HepG2 (cell line): Measurements from ENCODE around the gene APOC1. TPM values are rescaled to one million over a fixed set of nuclear protein-coding genes. Genes with fewer than 3 reads are reported as not detected.

Experiments
- ETS1 ChIP-seq: sonication (generic); formaldehyde crosslinking; IDR thresholded peaks from 2 replicates; pipeline ENCODE4 v1.4.0; 2020; ENCODE audit warnings: missing genetic modification reagents
- FOSL2 ChIP-seq: sonication (generic); formaldehyde crosslinking; IDR thresholded peaks from 2 replicates; pipeline ENCODE4 v1.4.0; 2020; ENCODE audit warnings: missing genetic modification reagents
- HBP1 ChIP-seq: IDR thresholded peaks from 2 replicates; pipeline ENCODE4 v1.6.1; 2016; ENCODE audit warnings: low read depth, control low read depth
- NFRKB ChIP-seq: fragments of 450-650 bp; IDR thresholded peaks from 2 replicates; pipeline ENCODE4 v1.6.1; 2017
- PHF21A ChIP-seq: sonication (generic); formaldehyde crosslinking; IDR thresholded peaks from 2 replicates; pipeline ENCODE4 v1.5.0; 2020; ENCODE audit warnings: mild to moderate bottlenecking, missing genetic modification reagents
- RFX1 ChIP-seq: fragments of 450-650 bp; IDR thresholded peaks from 2 replicates; pipeline ENCODE4 v1.6.1; 2017
- TBP ChIP-seq: sonication (generic); formaldehyde crosslinking; IDR thresholded peaks from 2 replicates; pipeline ENCODE4 v1.5.0; 2020; ENCODE audit warnings: missing genetic modification reagents
- ZFP90 ChIP-seq: sonication (generic); formaldehyde crosslinking; IDR thresholded peaks from 2 replicates; pipeline ENCODE4 v1.8.0; 2022; ENCODE audit warnings: missing genetic modification reagents, mild to moderate bottlenecking, inconsistent platforms, borderline replicate concordance
- ZFYVE20 ChIP-seq: sonication (generic); formaldehyde crosslinking; IDR thresholded peaks from 2 replicates; pipeline ENCODE4 v1.8.0; 2023; ENCODE audit warnings: low read depth, mild to moderate bottlenecking, moderate library complexity, missing genetic modification reagents, borderline replicate concordance
- ZNF570 ChIP-seq: sonication (generic); formaldehyde crosslinking; IDR thresholded peaks from 2 replicates; pipeline ENCODE4 v1.4.0; 2020; ENCODE audit warnings: mild to moderate bottlenecking, missing genetic modification reagents, borderline replicate concordance
- ZNF605 ChIP-seq: sonication (generic); formaldehyde crosslinking; IDR thresholded peaks from 2 replicates; pipeline ENCODE4 v1.8.0; 2022; ENCODE audit warnings: mild to moderate bottlenecking, missing genetic modification reagents
- ZNF670 ChIP-seq: sonication (generic); formaldehyde crosslinking; IDR thresholded peaks from 2 replicates; pipeline ENCODE4 v1.8.0; 2022; ENCODE audit warnings: mild to moderate bottlenecking, missing genetic modification reagents, borderline replicate concordance
- polyA plus RNA-seq, 8 experiments: library from polyadenylated mRNA; depleted of rRNA in 3 of 8; stranded (reverse) in 7 of 8; unstranded in 1 of 8; fragments of >200 nt; fragmentation: Illumina TruSeq in 4 of 8; extraction: Trizol in 4 of 8; gene quantifications; 2 replicates each; pipeline versions ENCODE4 v1.2.1 to v1.2.3, GENCODE V29; 2011 to 2016; ENCODE audit warnings: low read depth in 4 of 8, missing spikeins in 1 of 8, mixed read lengths in 1 of 8; ENCODE audit not compliant: insufficient read depth in 1 of 8
- total RNA-seq, 5 experiments: library from RNA; depleted of rRNA; stranded (reverse); fragments of >200 nt; fragmentation: Illumina TruSeq; extraction: Trizol; gene quantifications; 2 replicates each; pipeline ENCODE4 v1.2.3, GENCODE V29; 2016; ENCODE audit warnings: low read depth in 1 of 5
- TF ChIP-seq, protein P1 (sequence below): sonication (generic); formaldehyde crosslinking; IDR thresholded peaks from 2 replicates; pipeline ENCODE4 v1.4.0; 2020; ENCODE audit warnings: mild to moderate bottlenecking, missing genetic modification reagents, borderline replicate concordance
- TF ChIP-seq, protein P2 (sequence below): IDR thresholded peaks from 2 replicates; pipeline ENCODE4 v1.6.1; 2012; ENCODE audit warnings: low read length, improper control_type of control experiment
- TF ChIP-seq, protein P3 (sequence below): sonication (generic); formaldehyde crosslinking; IDR thresholded peaks from 2 replicates; pipeline ENCODE4 v1.5.1; 2020; ENCODE audit warnings: mild to moderate bottlenecking, missing genetic modification reagents, moderate library complexity
- TF ChIP-seq, protein P4 (sequence below): sonication (generic); formaldehyde crosslinking; IDR thresholded peaks from 2 replicates; pipeline ENCODE4 v1.8.0; 2022; ENCODE audit warnings: mild to moderate bottlenecking, missing genetic modification reagents; ENCODE audit not compliant: insufficient replicate concordance
- TF ChIP-seq, protein P5 (sequence below): sonication (generic); formaldehyde crosslinking; IDR thresholded peaks from 2 replicates; pipeline ENCODE4 v1.4.0; 2020; ENCODE audit warnings: mild to moderate bottlenecking, missing genetic modification reagents

Gene APOC1
- total and polyA plus RNA-seq, 2 of the 13 experiments (the other 11 are each of a cell fraction or from before 2014, with no cell fraction given): 600 to 1,235 TPM

GRCh38 chr19:44903602-44904425 lies 10.6 kb upstream of the APOC1 start (continued):
- TF ChIP-seq, protein P1, sequence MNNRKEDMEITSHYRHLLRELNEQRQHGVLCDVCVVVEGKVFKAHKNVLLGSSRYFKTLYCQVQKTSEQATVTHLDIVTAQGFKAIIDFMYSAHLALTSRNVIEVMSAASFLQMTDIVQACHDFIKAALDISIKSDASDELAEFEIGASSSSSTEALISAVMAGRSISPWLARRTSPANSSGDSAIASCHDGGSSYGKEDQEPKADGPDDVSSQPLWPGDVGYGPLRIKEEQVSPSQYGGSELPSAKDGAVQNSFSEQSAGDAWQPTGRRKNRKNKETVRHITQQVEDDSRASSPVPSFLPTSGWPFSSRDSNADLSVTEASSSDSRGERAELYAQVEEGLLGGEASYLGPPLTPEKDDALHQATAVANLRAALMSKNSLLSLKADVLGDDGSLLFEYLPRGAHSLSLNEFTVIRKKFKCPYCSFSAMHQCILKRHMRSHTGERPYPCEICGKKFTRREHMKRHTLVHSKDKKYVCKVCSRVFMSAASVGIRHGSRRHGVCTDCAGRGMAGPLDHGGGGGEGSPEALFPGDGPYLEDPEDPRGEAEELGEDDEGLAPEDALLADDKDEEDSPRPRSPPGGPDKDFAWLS: 0 out of 2 replicates have a peak, but pooled peaks have one; percentile 70
- TF ChIP-seq, protein P2, sequence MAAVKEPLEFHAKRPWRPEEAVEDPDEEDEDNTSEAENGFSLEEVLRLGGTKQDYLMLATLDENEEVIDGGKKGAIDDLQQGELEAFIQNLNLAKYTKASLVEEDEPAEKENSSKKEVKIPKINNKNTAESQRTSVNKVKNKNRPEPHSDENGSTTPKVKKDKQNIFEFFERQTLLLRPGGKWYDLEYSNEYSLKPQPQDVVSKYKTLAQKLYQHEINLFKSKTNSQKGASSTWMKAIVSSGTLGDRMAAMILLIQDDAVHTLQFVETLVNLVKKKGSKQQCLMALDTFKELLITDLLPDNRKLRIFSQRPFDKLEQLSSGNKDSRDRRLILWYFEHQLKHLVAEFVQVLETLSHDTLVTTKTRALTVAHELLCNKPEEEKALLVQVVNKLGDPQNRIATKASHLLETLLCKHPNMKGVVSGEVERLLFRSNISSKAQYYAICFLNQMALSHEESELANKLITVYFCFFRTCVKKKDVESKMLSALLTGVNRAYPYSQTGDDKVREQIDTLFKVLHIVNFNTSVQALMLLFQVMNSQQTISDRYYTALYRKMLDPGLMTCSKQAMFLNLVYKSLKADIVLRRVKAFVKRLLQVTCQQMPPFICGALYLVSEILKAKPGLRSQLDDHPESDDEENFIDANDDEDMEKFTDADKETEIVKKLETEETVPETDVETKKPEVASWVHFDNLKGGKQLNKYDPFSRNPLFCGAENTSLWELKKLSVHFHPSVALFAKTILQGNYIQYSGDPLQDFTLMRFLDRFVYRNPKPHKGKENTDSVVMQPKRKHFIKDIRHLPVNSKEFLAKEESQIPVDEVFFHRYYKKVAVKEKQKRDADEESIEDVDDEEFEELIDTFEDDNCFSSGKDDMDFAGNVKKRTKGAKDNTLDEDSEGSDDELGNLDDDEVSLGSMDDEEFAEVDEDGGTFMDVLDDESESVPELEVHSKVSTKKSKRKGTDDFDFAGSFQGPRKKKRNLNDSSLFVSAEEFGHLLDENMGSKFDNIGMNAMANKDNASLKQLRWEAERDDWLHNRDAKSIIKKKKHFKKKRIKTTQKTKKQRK: no peak
- TF ChIP-seq NFRKB (no peak), PHF21A (CRISPR knock-in tag) (peak; percentile 62; the same call in 1 of the 2 replicates), HBP1 (peak; percentile 56; the same call in 1 of the 2 replicates), TBP (CRISPR knock-in tag) (no peak), ZNF670 (peak; percentile 88; the same call in 1 of the 2 replicates), ZNF570 (CRISPR knock-in tag) (no peak), RFX1 (no peak), ZFYVE20 (CRISPR knock-in tag) (no peak), FOSL2 (peak; percentile 70), ETS1 (CRISPR knock-in tag) (no peak), ZNF605 (peak; percentile 66), ZFP90 (CRISPR knock-in tag) (peak; percentile 40)
- TF ChIP-seq, protein P3, sequence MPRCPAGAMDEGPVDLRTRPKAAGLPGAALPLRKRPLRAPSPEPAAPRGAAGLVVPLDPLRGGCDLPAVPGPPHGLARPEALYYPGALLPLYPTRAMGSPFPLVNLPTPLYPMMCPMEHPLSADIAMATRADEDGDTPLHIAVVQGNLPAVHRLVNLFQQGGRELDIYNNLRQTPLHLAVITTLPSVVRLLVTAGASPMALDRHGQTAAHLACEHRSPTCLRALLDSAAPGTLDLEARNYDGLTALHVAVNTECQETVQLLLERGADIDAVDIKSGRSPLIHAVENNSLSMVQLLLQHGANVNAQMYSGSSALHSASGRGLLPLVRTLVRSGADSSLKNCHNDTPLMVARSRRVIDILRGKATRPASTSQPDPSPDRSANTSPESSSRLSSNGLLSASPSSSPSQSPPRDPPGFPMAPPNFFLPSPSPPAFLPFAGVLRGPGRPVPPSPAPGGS: no peak
- TF ChIP-seq, protein P4, sequence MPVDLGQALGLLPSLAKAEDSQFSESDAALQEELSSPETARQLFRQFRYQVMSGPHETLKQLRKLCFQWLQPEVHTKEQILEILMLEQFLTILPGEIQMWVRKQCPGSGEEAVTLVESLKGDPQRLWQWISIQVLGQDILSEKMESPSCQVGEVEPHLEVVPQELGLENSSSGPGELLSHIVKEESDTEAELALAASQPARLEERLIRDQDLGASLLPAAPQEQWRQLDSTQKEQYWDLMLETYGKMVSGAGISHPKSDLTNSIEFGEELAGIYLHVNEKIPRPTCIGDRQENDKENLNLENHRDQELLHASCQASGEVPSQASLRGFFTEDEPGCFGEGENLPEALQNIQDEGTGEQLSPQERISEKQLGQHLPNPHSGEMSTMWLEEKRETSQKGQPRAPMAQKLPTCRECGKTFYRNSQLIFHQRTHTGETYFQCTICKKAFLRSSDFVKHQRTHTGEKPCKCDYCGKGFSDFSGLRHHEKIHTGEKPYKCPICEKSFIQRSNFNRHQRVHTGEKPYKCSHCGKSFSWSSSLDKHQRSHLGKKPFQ (CRISPR knock-in tag): peak; percentile 85
- TF ChIP-seq, protein P5, sequence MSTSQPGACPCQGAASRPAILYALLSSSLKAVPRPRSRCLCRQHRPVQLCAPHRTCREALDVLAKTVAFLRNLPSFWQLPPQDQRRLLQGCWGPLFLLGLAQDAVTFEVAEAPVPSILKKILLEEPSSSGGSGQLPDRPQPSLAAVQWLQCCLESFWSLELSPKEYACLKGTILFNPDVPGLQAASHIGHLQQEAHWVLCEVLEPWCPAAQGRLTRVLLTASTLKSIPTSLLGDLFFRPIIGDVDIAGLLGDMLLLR (CRISPR knock-in tag): no peak
